Measurements from ENCODE around the gene SLC44A1.

Gene SLC44A1

GRCh38 chr9:105283795-105284194 lies 39.3 kb downstream of the SLC44A1 start:
- in situ Hi-C loops (cut with MboI; ENCODE audit: low sequenced_read_pairs, unreplicated experiment) = no loop called here
- TF ChIP-seq CTCF (IDR thresholded peaks at IDR 0.05; ENCODE audit: borderline replicate concordance, control extremely low read depth, extremely low read depth, insufficient read depth, missing control alignments) = no peak
- no peak for DNase-seq (ENCODE audit: low spot score)

GRCh38 chr9:105284463-105284862 lies 40.0 kb downstream of the SLC44A1 start:
- no peak for TF ChIP-seq CTCF (IDR thresholded peaks at IDR 0.05; ENCODE audit: borderline replicate concordance, control extremely low read depth, extremely low read depth, insufficient read depth, missing control alignments)
- in situ Hi-C loops (cut with MboI; ENCODE audit: low sequenced_read_pairs, unreplicated experiment) = no loop called here
- DNase-seq (ENCODE audit: low spot score) = no peak

DNA sequence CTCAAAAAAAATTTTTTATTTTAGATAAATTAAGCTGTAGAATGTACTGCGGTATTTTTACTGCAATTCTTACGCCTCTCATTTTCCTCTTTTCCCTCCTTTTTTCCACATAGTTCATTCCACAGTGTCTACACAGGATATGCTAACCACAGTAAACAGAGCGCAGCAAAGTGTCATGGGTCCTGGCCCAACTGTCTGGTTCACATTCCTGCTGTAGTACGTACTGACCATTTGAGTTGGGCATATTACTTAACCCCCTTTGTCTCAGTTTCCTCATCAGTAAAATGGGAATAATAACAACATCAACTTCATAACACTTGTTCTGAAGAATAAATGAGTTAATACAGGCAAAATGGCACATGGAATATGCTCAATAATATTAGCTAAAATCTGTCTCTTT lies 41.6 kb downstream of the SLC44A1 start:
- DNase-seq (ENCODE audit: low spot score) = no peak
- in situ Hi-C loops (cut with MboI; ENCODE audit: low sequenced_read_pairs, unreplicated experiment) = no loop called here
- TF ChIP-seq CTCF (IDR thresholded peaks at IDR 0.05; ENCODE audit: borderline replicate concordance, control extremely low read depth, extremely low read depth, insufficient read depth, missing control alignments) = no peak

GRCh38 chr9:105289305-105289704 lies 44.9 kb downstream of the SLC44A1 start:
- TF ChIP-seq CTCF (IDR thresholded peaks at IDR 0.05; ENCODE audit: borderline replicate concordance, control extremely low read depth, extremely low read depth, insufficient read depth, missing control alignments) = no peak
- DNase-seq (ENCODE audit: low spot score) = no peak
- in situ Hi-C loops (cut with MboI; ENCODE audit: low sequenced_read_pairs, unreplicated experiment) = no loop called here

GRCh38 chr9:105290418-105290817 lies 46.0 kb downstream of the SLC44A1 start:
- no peak for DNase-seq (ENCODE audit: low spot score)
- in situ Hi-C loops (cut with MboI; ENCODE audit: low sequenced_read_pairs, unreplicated experiment) = no loop called here
- TF ChIP-seq CTCF (IDR thresholded peaks at IDR 0.05; ENCODE audit: borderline replicate concordance, control extremely low read depth, extremely low read depth, insufficient read depth, missing control alignments) = no peak

- no peak for DNase-seq (ENCODE audit: low spot score)
- no peak for TF ChIP-seq CTCF (IDR thresholded peaks at IDR 0.05; ENCODE audit: borderline replicate concordance, control extremely low read depth, extremely low read depth, insufficient read depth, missing control alignments)
- in situ Hi-C loops (cut with MboI; ENCODE audit: low sequenced_read_pairs, unreplicated experiment) = no loop called here
These were observed 46.5 kb downstream of the SLC44A1 start for GRCh38 chr9:105290954-105291353.

DNA sequence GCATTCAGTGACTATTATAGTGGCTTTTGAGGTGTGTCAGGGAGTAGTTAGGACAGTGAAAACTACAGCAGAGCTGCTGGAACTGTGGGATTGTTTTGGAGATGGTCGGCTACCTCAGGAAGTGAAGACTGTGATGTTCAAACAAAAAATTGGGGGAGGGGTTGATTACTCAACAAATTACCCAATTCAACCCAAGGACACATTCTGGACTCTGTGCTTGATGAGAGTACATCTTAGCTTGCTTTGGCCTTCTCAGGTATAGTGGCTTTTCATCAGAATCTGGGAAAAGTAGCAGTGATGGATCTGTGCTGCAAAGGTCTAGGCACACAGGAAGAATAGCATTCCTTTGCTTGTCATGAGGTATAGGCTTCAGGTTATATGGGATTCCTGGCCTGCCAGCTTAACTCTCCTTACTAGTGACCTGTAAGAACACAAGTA lies 47.0 kb downstream of the SLC44A1 start:
- in situ Hi-C loops (cut with MboI; ENCODE audit: low sequenced_read_pairs, unreplicated experiment) = no loop called here
- DNase-seq (ENCODE audit: low spot score) = no peak
- no peak for TF ChIP-seq CTCF (IDR thresholded peaks at IDR 0.05; ENCODE audit: borderline replicate concordance, control extremely low read depth, extremely low read depth, insufficient read depth, missing control alignments)

Measured in GM13976 (cell line).